ENCODE data around the gene NBR1. TPM values are rescaled to one million over a fixed set of nuclear protein-coding genes. Genes with fewer than 3 reads are reported as not detected.

The NBR1 gene
- total RNA-seq, 1 donor from 2014 or later = 60.5 TPM

DNA sequence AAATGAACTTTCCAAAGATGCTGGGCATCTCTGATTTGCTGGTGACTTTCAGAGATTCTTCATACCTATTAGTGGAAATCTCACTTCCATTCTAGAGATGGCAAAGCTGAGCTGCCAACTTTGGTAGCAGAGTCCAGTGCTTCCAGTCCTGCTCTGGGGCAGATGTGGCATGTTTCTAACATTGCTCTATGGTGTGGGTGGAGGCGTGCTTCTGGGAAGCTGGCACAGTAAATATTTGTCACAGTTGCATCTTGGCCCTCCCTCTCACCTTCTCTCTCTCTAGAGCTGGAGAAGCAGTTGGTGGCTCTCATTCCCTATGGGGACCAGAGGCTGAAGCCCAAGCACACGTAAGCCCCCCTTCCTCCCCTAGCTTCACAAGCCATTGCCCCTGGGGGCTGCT is 42.5 kb downstream of the NBR1 start:
- peaks cover 2% of the 10 kb centered on the region for H3K36me3 ChIP-seq (ENCODE audit: control insufficient read depth, insufficient read depth, low read length)
- no peaks in the 10 kb centered on the region for H3K27me3 ChIP-seq (ENCODE audit: control insufficient read depth, insufficient read depth, low read length)
- TF ChIP-seq, protein P1, sequence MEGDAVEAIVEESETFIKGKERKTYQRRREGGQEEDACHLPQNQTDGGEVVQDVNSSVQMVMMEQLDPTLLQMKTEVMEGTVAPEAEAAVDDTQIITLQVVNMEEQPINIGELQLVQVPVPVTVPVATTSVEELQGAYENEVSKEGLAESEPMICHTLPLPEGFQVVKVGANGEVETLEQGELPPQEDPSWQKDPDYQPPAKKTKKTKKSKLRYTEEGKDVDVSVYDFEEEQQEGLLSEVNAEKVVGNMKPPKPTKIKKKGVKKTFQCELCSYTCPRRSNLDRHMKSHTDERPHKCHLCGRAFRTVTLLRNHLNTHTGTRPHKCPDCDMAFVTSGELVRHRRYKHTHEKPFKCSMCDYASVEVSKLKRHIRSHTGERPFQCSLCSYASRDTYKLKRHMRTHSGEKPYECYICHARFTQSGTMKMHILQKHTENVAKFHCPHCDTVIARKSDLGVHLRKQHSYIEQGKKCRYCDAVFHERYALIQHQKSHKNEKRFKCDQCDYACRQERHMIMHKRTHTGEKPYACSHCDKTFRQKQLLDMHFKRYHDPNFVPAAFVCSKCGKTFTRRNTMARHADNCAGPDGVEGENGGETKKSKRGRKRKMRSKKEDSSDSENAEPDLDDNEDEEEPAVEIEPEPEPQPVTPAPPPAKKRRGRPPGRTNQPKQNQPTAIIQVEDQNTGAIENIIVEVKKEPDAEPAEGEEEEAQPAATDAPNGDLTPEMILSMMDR (IDR thresholded peaks at IDR 0.05; ENCODE audit: insufficient read depth, low read length, poor library complexity, severe bottlenecking) = no peak
- H3K4me3 ChIP-seq (ENCODE audit: low read depth, low read length) = no peak overlapping the region
- DNase-seq (ENCODE audit: low read depth) = no peak

DNA sequence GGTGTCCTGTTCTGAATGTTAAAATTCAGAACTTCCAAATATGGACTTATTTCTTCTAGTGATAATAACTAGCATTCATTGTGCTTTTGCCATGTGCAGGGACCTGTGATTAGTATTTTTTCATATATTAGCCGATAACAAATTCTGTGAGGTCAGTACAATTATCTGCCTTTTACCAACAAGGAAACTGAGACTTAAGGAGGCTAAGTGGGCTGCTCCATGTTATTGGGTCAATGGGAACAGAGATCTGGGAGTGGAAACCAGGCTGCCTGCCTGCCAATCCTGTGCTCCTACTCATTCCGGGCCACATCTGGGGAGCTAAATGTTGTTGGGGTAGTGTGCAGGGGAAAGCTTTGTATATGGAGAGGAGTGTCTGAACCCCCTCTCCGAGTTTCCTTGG is 44.3 kb downstream of the NBR1 start:
- TF ChIP-seq, protein P1 (IDR thresholded peaks at IDR 0.05; ENCODE audit: insufficient read depth, low read length, poor library complexity, severe bottlenecking) = no peak
- Histone ChIP-seq H3K27me3 (ENCODE audit: control insufficient read depth, insufficient read depth, low read length) (no peaks in the 10 kb centered on the region), H3K4me3 (ENCODE audit: low read depth, low read length) (no peak overlapping the region), H3K36me3 (ENCODE audit: control insufficient read depth, insufficient read depth, low read length) (peaks cover 2% of the 10 kb centered on the region)
- DNase-seq (ENCODE audit: low read depth) = no peak

DNA sequence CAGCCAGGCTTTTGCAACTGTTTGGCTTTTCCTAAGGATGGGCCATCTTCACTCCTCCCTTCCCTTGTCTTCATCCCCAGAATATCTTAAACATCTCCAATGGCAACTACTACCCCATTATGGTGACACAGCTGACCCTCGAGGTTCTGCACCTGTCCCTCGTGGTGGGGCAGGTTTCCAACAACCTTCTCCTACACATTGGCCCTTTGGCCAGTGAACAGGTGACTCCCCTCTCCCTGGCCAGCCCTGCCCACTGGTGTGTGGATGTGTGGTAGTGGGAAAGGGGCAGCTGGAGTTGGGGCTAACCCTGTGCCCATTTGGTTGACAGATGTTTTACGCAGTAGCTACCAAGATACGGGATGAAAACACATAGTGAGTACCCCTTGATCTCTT is 45.4 kb downstream of the NBR1 start:
- Histone ChIP-seq H3K27me3 (ENCODE audit: control insufficient read depth, insufficient read depth, low read length) (no peaks in the 10 kb centered on the region), H3K4me3 (ENCODE audit: low read depth, low read length) (no peak overlapping the region), H3K36me3 (ENCODE audit: control insufficient read depth, insufficient read depth, low read length) (peaks cover 2% of the 10 kb centered on the region)
- TF ChIP-seq, protein P1 (IDR thresholded peaks at IDR 0.05; ENCODE audit: insufficient read depth, low read length, poor library complexity, severe bottlenecking) = no peak
- no peak for DNase-seq (ENCODE audit: low read depth)

DNA sequence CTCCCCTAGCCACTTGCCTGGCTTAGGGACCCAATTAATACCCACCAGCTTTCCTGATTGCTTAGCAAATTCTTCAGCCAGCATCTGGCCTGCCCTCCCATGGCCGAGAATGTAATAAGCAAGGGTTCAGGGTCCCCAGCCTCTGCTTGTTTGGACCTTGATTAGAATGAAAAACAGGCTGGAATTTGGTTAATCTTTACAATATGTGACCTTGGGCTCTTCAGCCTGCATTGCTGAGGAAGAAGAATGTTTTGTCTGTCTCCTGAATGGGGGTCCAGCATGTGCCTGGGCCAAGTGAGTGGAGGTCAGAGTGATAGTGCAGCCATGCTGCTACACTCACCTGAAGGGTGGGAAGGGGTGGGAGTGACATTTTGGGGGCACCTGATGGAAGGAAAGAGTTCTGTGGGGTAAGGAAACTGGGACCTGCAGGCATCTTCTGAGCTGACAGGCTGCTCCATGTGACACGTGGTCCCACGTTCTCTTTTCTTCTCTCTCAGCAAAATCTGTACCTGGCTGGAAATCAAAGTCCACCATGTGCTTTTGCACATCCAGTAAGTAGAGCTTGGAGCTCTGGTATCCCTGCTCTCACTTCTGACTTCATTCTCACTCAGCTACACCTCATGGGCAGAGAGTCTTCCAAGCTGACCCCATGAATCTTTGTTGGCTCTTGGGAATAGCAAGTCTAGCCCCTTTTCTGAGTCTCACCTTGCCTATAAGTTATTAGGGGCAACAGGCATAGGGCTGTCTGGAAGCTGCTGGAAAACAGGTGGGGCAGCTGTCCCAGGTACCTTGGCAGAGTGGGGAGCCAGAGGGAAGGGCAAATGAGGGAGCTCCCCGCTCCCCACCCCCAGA is 46.0 kb downstream of the NBR1 start:
- H3K36me3 ChIP-seq (ENCODE audit: control insufficient read depth, insufficient read depth, low read length) = peaks cover 2% of the 10 kb centered on the region
- DNase-seq (ENCODE audit: low read depth) = no peak
- H3K27me3 ChIP-seq (ENCODE audit: control insufficient read depth, insufficient read depth, low read length) = no peaks in the 10 kb centered on the region
- TF ChIP-seq, protein P1 (IDR thresholded peaks at IDR 0.05; ENCODE audit: insufficient read depth, low read length, poor library complexity, severe bottlenecking) = no peak
- no peak overlapping the region for H3K4me3 ChIP-seq (ENCODE audit: low read depth, low read length)

DNA sequence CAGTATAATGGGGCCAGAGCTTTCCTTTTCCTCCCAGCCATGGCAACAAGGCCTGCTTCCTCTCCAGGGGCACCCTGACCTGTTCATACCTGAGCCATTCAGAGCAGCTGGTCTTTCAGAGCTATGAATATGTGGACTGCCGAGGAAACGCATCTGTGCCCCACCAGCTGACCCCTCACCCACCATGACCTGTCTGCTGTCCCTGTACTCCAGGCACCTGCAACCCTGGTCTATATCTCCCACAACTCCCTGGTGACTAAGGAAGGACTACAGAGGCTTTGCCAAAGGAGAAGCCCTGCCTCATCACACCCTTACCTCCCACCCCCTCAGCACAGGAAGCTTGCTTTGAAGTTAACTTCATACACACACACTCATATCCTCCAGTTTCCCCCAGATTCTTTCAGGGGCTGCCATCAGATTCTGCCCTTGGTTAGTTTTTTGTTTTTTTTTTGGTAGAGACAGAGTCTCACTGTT is 46.6 kb downstream of the NBR1 start:
- DNase-seq (ENCODE audit: low read depth) = no peak
- H3K36me3 ChIP-seq (ENCODE audit: control insufficient read depth, insufficient read depth, low read length) = peaks cover 2% of the 10 kb centered on the region

More for the DNA sequence above, 46.6 kb downstream of the NBR1 start:
- no peaks in the 10 kb centered on the region for H3K27me3 ChIP-seq (ENCODE audit: control insufficient read depth, insufficient read depth, low read length)
- no peak overlapping the region for H3K4me3 ChIP-seq (ENCODE audit: low read depth, low read length)
- TF ChIP-seq, protein P1 (IDR thresholded peaks at IDR 0.05; ENCODE audit: insufficient read depth, low read length, poor library complexity, severe bottlenecking) = no peak
